Nephron (organoid): ENCODE data around the gene CBY3.
A peak's percentile ranks its signal among the peaks of the same experiment; 100 is the strongest.

Experiments used
- H3K27ac Mint-ChIP-seq, 3 experiments: 2 replicates each; pipeline ENCODE4 v1.8.0; 2020; ENCODE audit warnings: mixed read lengths in 3 of 3, mild to moderate bottlenecking in 2 of 3, moderate library complexity in 1 of 3
- H3K27me3 Mint-ChIP-seq: 2 replicates; pipeline ENCODE4 v1.8.0; 2021; ENCODE audit warnings: low read depth, mild to moderate bottlenecking, moderate library complexity, mixed read lengths
- H3K36me3 Mint-ChIP-seq: 2 replicates; pipeline ENCODE4 v1.8.0; 2020; ENCODE audit warnings: low read depth, mixed read lengths
- H3K4me1 Mint-ChIP-seq: 2 replicates; pipeline ENCODE4 v1.8.0; 2020; ENCODE audit warnings: mixed read lengths
- H3K4me3 Mint-ChIP-seq, 3 experiments: 2 replicates each; pipeline ENCODE4 v1.8.0; 2020; ENCODE audit warnings: mild to moderate bottlenecking in 3 of 3, mixed read lengths in 3 of 3, moderate library complexity in 2 of 3
- H3K9me3 Mint-ChIP-seq: 2 replicates; pipeline ENCODE4 v1.8.0; 2020; ENCODE audit warnings: mixed read lengths
- TF ChIP-seq, protein P1 (sequence below), 3 experiments: fragments of 200-600 bp; sonication (generic); IDR thresholded peaks; one replicate each; pipeline ENCODE4 v1.5.0; 2021; ENCODE audit warnings: antibody characterized with exemption in 3 of 3; ENCODE audit not compliant: unreplicated experiment in 3 of 3

Gene CBY3

GRCh38 chr5:179720222-179720621 lies 39.4 kb upstream of the CBY3 start:
- no peak overlapping the region for H3K27ac Mint-ChIP-seq
- no peaks in the 10 kb centered on the region for H3K27me3 Mint-ChIP-seq
- H3K9me3 Mint-ChIP-seq = no peaks in the 10 kb centered on the region
- no peak overlapping the region for H3K4me3 Mint-ChIP-seq
- no peaks in the 10 kb centered on the region for H3K4me1 Mint-ChIP-seq
- H3K36me3 Mint-ChIP-seq = peaks cover 78% of the 10 kb centered on the region
- TF ChIP-seq, protein P1, sequence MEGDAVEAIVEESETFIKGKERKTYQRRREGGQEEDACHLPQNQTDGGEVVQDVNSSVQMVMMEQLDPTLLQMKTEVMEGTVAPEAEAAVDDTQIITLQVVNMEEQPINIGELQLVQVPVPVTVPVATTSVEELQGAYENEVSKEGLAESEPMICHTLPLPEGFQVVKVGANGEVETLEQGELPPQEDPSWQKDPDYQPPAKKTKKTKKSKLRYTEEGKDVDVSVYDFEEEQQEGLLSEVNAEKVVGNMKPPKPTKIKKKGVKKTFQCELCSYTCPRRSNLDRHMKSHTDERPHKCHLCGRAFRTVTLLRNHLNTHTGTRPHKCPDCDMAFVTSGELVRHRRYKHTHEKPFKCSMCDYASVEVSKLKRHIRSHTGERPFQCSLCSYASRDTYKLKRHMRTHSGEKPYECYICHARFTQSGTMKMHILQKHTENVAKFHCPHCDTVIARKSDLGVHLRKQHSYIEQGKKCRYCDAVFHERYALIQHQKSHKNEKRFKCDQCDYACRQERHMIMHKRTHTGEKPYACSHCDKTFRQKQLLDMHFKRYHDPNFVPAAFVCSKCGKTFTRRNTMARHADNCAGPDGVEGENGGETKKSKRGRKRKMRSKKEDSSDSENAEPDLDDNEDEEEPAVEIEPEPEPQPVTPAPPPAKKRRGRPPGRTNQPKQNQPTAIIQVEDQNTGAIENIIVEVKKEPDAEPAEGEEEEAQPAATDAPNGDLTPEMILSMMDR (IDR thresholded peaks at IDR 0.05; ENCODE audit: unreplicated experiment in 3 of 3) = no peak

- Mint-ChIP-seq H3K36me3 (peaks cover 68% of the 10 kb centered on the region), H3K4me1 (no peaks in the 10 kb centered on the region), H3K27me3 (no peaks in the 10 kb centered on the region), H3K9me3 (no peaks in the 10 kb centered on the region), H3K4me3 (no peak overlapping the region), H3K27ac (no peak overlapping the region)
- TF ChIP-seq, protein P1 (IDR thresholded peaks at IDR 0.05; ENCODE audit: unreplicated experiment in 3 of 3) = no peak
Measured at GRCh38 chr5:179716286-179716685, 35.5 kb upstream of the CBY3 start.

- H3K9me3 Mint-ChIP-seq = no peaks in the 10 kb centered on the region
- peak overlapping the region; percentile 100 for H3K4me3 Mint-ChIP-seq
Measured at GRCh38 chr5:179700401-179700918, 19.6 kb upstream of the CBY3 start.

DNA sequence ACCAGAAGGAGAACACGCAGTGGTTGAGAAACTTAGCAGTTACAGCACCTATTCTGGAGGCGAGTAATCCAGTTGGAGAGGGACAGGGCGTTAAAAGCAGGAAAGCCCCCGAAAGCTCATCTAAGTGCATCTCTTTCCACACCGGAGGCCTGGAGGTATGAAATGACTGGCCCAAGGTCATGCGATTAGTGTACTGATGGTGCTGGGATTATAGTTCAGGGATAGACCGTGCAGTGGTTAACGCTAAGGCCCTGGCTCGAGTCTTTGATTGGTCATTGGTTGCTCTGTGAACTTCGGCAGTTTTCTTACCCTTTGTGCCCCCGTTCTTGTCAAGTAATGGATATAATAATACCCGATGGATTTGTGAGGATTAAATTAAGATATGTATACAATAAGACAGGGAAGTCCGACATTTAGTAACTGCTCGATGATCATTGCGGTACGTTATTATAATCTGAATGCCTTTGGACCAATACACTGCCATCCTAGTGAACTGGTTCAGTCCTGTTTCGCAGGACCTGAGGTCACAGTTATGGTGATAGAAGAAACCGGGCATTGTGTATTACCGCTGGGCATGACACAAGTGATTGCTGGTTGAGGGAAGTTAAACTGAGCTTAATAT lies 18.9 kb upstream of the CBY3 start:
- Mint-ChIP-seq H3K9me3 (no peaks in the 10 kb centered on the region), H3K36me3 (peaks cover 32% of the 10 kb centered on the region), H3K27ac (peak overlapping the region; percentile 98 to 99 (median 99)), H3K4me1 (peaks cover 44% of the 10 kb centered on the region), H3K27me3 (no peaks in the 10 kb centered on the region), H3K4me3 (peak overlapping the region; percentile 100)
- TF ChIP-seq, protein P1 (IDR thresholded peaks at IDR 0.05; ENCODE audit: unreplicated experiment in 3 of 3) = no peak

More at GRCh38 chr5:179700401-179700918, 19.6 kb upstream of the CBY3 start:
- H3K4me1 Mint-ChIP-seq = peaks cover 44% of the 10 kb centered on the region
- peaks cover 37% of the 10 kb centered on the region for H3K36me3 Mint-ChIP-seq
- no peaks in the 10 kb centered on the region for H3K27me3 Mint-ChIP-seq
- H3K27ac Mint-ChIP-seq = peak overlapping the region; percentile 98 to 99 (median 99)
- TF ChIP-seq, protein P1 (IDR thresholded peaks at IDR 0.05; ENCODE audit: unreplicated experiment in 3 of 3) = no peak

GRCh38 chr5:179698935-179699615 lies 18.2 kb upstream of the CBY3 start, which contains the start of gene CANX:
Gene CANX (plus strand): TSS chr5:179698967. CDS start chr5:179705682, 6,715 bp downstream.
- peaks cover 49% of the 10 kb centered on the region for H3K4me1 Mint-ChIP-seq
- TF ChIP-seq, protein P1 (IDR thresholded peaks at IDR 0.05; ENCODE audit: unreplicated experiment in 3 of 3) = no peak
- no peaks in the 10 kb centered on the region for H3K9me3 Mint-ChIP-seq
- peaks cover 31% of the 10 kb centered on the region for H3K36me3 Mint-ChIP-seq
- H3K4me3 Mint-ChIP-seq = peak within 1 kb of the TSS; percentile 100
- peak within 1 kb of the TSS; percentile 98 to 99 (median 99) for H3K27ac Mint-ChIP-seq
- no peaks in the 10 kb centered on the region for H3K27me3 Mint-ChIP-seq
